H1 (cell line): ENCODE data around the gene MECP2. TPM values are rescaled to one million over a fixed set of nuclear protein-coding genes. Genes with fewer than 3 reads are reported as not detected.

ENCODE experiments used
- CTCF ChIA-PET: fragments of 300-600 bp; sonication (Branson Sonifier 250); formaldehyde crosslinking; loops from one replicate; lab custom pipeline; 2021; ENCODE audit not compliant: partially characterized antibody; lab: Charles Lee
- POLR2A ChIA-PET: fragments of 300-600 bp; sonication (Branson Sonifier 250); formaldehyde crosslinking; loops from one replicate; lab custom pipeline; 2021; ENCODE audit warnings: inconsistent platforms; ENCODE audit not compliant: partially characterized antibody; lab: Charles Lee
- DNase-seq, 2 experiments: peaks; one replicate each; pipeline versions ENCODE4 v3.0.0 to v3.0.0-alpha.2; 2010 to 2022; ENCODE audit warnings: low spot score in 2 of 2, low read depth in 1 of 2, mixed read lengths in 1 of 2
- FAIRE-seq: peaks from 2 replicates; lab custom pipeline; 2011; peaks lifted over from hg19 to GRCh38; lab: Jason Lieb, UNC
- H2AFZ ChIP-seq: 2 replicates; pipeline ENCODE4 v1.8.1; 2012; ENCODE audit warnings: low read length, inconsistent platforms
- H2AK5ac ChIP-seq: 2 replicates; pipeline ENCODE4 v1.6.1; 2013; ENCODE audit warnings: low read depth, low read length
- H2BK120ac ChIP-seq: replicated peaks from 2 replicates; pipeline ENCODE3; 2013; ENCODE audit warnings: low read depth, low read length, inconsistent platforms
- H2BK12ac ChIP-seq: 2 replicates; pipeline ENCODE4 v1.6.1; 2013; ENCODE audit warnings: low read depth, low read length
- H2BK15ac ChIP-seq: 2 replicates; pipeline ENCODE4 v1.6.1; 2013; ENCODE audit warnings: low read length
- H2BK20ac ChIP-seq: 2 replicates; pipeline ENCODE4 v1.6.1; 2013; ENCODE audit warnings: low read length
- H2BK5ac ChIP-seq: 2 replicates; pipeline ENCODE4 v1.6.1; 2013; ENCODE audit warnings: low read depth, low read length
- H3K14ac ChIP-seq: 2 replicates; pipeline ENCODE4 v1.6.1; 2013; ENCODE audit warnings: inconsistent platforms; ENCODE audit not compliant: insufficient read length
- H3K18ac ChIP-seq: 2 replicates; pipeline ENCODE4 v1.6.1; 2013; ENCODE audit warnings: low read length; ENCODE audit errors: extremely low read depth
- H3K23ac ChIP-seq: 2 replicates; pipeline ENCODE4 v1.6.1; 2013; ENCODE audit warnings: inconsistent platforms; ENCODE audit not compliant: insufficient read length
- H3K23me2 ChIP-seq: 2 replicates; pipeline ENCODE4 v1.6.1; 2013; ENCODE audit warnings: low read depth, low read length
- H3K27ac ChIP-seq: 2 replicates; pipeline ENCODE4 v1.6.1; 2011; ENCODE audit warnings: low read depth, low read length, inconsistent platforms
- H3K27me3 ChIP-seq, 4 experiments: replicated peaks in 1 of 4; 1 replicate in 1 of 4; 2 replicates in 3 of 4; pipeline versions ENCODE4 v1.6.1 to v1.8.1; 2011 to 2013; ENCODE audit warnings: low read length in 3 of 4, mild to moderate bottlenecking in 3 of 4, inconsistent platforms in 2 of 4, mixed read lengths in 2 of 4, moderate library complexity in 1 of 4; ENCODE audit not compliant: control insufficient read depth in 3 of 4, insufficient read depth in 3 of 4; ENCODE audit errors: extremely low read depth in 1 of 4
- H3K36me3 ChIP-seq, 4 experiments: 2 replicates each; pipeline versions ENCODE4 v1.6.1 to v1.8.1; 2011 to 2013; ENCODE audit warnings: mild to moderate bottlenecking in 4 of 4, low read length in 3 of 4, moderate library complexity in 2 of 4, control low read depth in 1 of 4, inconsistent platforms in 1 of 4; ENCODE audit not compliant: insufficient read depth in 4 of 4, control insufficient read depth in 2 of 4
- H3K4ac ChIP-seq: replicated peaks from 2 replicates; pipeline ENCODE3; 2013; ENCODE audit warnings: low read length, low read depth, mixed read lengths, inconsistent platforms; ENCODE audit not compliant: insufficient read length
- H3K4me1 ChIP-seq, 4 experiments: replicated peaks in 1 of 4; 1 replicate in 1 of 4; 2 replicates in 3 of 4; pipeline versions ENCODE4 v1.6.1 to v1.8.1; 2011 to 2013; ENCODE audit warnings: low read length in 3 of 4, inconsistent platforms in 2 of 4, mixed read lengths in 1 of 4; ENCODE audit not compliant: insufficient read depth in 4 of 4, control insufficient read depth in 3 of 4
- H3K4me2 ChIP-seq, 2 experiments: 2 replicates each; pipeline versions ENCODE4 v1.6.1 to v1.8.1; 2011 to 2013; ENCODE audit warnings: low read depth in 2 of 2, low read length in 2 of 2, control low read depth in 1 of 2, inconsistent platforms in 1 of 2, mild to moderate bottlenecking in 1 of 2; ENCODE audit not compliant: insufficient read depth in 1 of 2
- H3K4me3 ChIP-seq, 4 experiments: fragments of 200-600, 300-600 bp in 1 of 4; sonication (generic), shearing (Covaris generic), sonication (Bioruptor Twin) in 1 of 4; 2 replicates each; pipeline versions ENCODE4 v1.5.1 to v1.8.1; 2011 to 2016; ENCODE audit warnings: low read length in 4 of 4, low read depth in 3 of 4, control low read depth in 2 of 4, inconsistent platforms in 2 of 4, mild to moderate bottlenecking in 2 of 4, mixed read lengths in 1 of 4, moderate library complexity in 1 of 4; ENCODE audit not compliant: insufficient read depth in 2 of 4; ENCODE audit errors: extremely low read depth in 1 of 4
- H3K56ac ChIP-seq: replicated peaks from 2 replicates; pipeline ENCODE3; 2013; ENCODE audit warnings: low read depth, mild to moderate bottlenecking, mixed read lengths, low read length, inconsistent platforms; ENCODE audit not compliant: insufficient read length
- H3K79me1 ChIP-seq: 2 replicates; pipeline ENCODE4 v1.6.1; 2013; ENCODE audit warnings: low read depth, low read length, control low read depth
- H3K79me2 ChIP-seq, 2 experiments: 2 replicates each; pipeline versions ENCODE4 v1.6.1 to v1.8.1; 2012 to 2013; ENCODE audit warnings: low read length in 2 of 2, mild to moderate bottlenecking in 2 of 2, inconsistent platforms in 1 of 2; ENCODE audit not compliant: insufficient read depth in 2 of 2, control insufficient read depth in 1 of 2
- H3K9ac ChIP-seq, 4 experiments: replicated peaks in 1 of 4; 1 replicate in 1 of 4; 2 replicates in 3 of 4; pipeline versions ENCODE4 v1.6.1 to v1.8.1; 2011 to 2013; ENCODE audit warnings: low read depth in 3 of 4, low read length in 3 of 4, control low read depth in 2 of 4, mild to moderate bottlenecking in 2 of 4, moderate library complexity in 2 of 4, inconsistent platforms in 1 of 4; ENCODE audit errors: extremely low read depth in 1 of 4
- H3K9me3 ChIP-seq, 2 experiments: 2 replicates each; pipeline versions ENCODE4 v1.6.1 to v1.8.1; 2012 to 2013; ENCODE audit warnings: mild to moderate bottlenecking in 2 of 2, moderate library complexity in 2 of 2, control low read depth in 1 of 2, inconsistent platforms in 1 of 2, low read depth in 1 of 2, low read length in 1 of 2, mixed read lengths in 1 of 2; ENCODE audit not compliant: insufficient read depth in 2 of 2
- H4K20me1 ChIP-seq, 2 experiments: replicated peaks in 1 of 2; 2 replicates each; pipeline versions ENCODE3 to v1.8.1; 2011 to 2013; ENCODE audit warnings: inconsistent platforms in 2 of 2, low read length in 2 of 2, mild to moderate bottlenecking in 1 of 2; ENCODE audit not compliant: insufficient read depth in 2 of 2, control insufficient read depth in 1 of 2
- H4K5ac ChIP-seq: 2 replicates; pipeline ENCODE4 v1.6.1; 2013; ENCODE audit warnings: low read length, low read depth, mixed read lengths, inconsistent platforms; ENCODE audit not compliant: insufficient read length
- H4K8ac ChIP-seq: 2 replicates; pipeline ENCODE4 v1.8.0; 2013; ENCODE audit warnings: mild to moderate bottlenecking, moderate library complexity, low read length, inconsistent platforms; ENCODE audit not compliant: insufficient read depth; ENCODE audit errors: extremely low read depth
- H4K91ac ChIP-seq: replicated peaks from 2 replicates; pipeline ENCODE3; 2013; ENCODE audit warnings: low read length, mixed read lengths, inconsistent platforms; ENCODE audit not compliant: insufficient read length
- BCL11A ChIP-seq, 2 experiments: IDR thresholded peaks; one replicate each; pipeline ENCODE4 v1.6.1; 2011; ENCODE audit warnings: low read depth in 2 of 2, low read length in 2 of 2, mild to moderate bottlenecking in 2 of 2
- EP300 ChIP-seq, 2 experiments: IDR thresholded peaks; 1 replicate in 1 of 2; 2 replicates in 1 of 2; pipeline ENCODE4 v1.6.1; 2011 to 2012; ENCODE audit warnings: low read depth in 2 of 2, low read length in 2 of 2, mild to moderate bottlenecking in 2 of 2, borderline replicate concordance in 1 of 2, inconsistent platforms in 1 of 2, moderate library complexity in 1 of 2
- GTF2F1 ChIP-seq: IDR thresholded peaks from 2 replicates; pipeline ENCODE4 v1.6.1; 2012; ENCODE audit warnings: low read depth, low read length, improper control_type of control experiment, borderline replicate concordance
- MAFK ChIP-seq: IDR thresholded peaks from 2 replicates; pipeline ENCODE4 v1.6.1; 2012; ENCODE audit warnings: low read depth, mild to moderate bottlenecking, improper control_type of control experiment, low read length
- RBBP5 ChIP-seq: IDR thresholded peaks from 2 replicates; pipeline ENCODE4 v1.7.1; 2012; ENCODE audit warnings: low read depth, mild to moderate bottlenecking, inconsistent platforms, low read length, moderate library complexity, borderline replicate concordance
- WGBS, 2 experiments: shearing (Covaris generic) in 1 of 2; methylation state at CpG; one replicate each; pipeline versions ENCODE4 v1.1.6 to v1.1.7; 2013 to 2015; ENCODE audit warnings: low lambda C conversion rate in 2 of 2, mixed read lengths in 2 of 2, inconsistent platforms in 1 of 2, low coverage in 1 of 2, missing lambda C conversion rate in 1 of 2; ENCODE audit not compliant: insufficient replicate concordance in 2 of 2, insufficient coverage in 1 of 2, insufficient read length in 1 of 2; ENCODE audit errors: extremely low coverage in 1 of 2, missing lambda C conversion rate in 1 of 2; 5-methylcytosine and 5-hydroxymethylcytosine counted together
- polyA plus RNA-seq, 7 experiments: library from polyadenylated mRNA; depleted of rRNA in 3 of 7; stranded (reverse) in 5 of 7; unstranded in 2 of 7; fragments of >200 nt in 5 of 7; fragments of 200-250 nt in 2 of 7; gene quantifications; 1 replicate in 5 of 7; 2 replicates in 1 of 7; 4 replicates in 1 of 7; pipeline versions ENCODE4 v1.2.1 to v1.2.3, GENCODE V29; 2011 to 2013; ENCODE audit warnings: missing spikeins in 2 of 7, mixed read lengths in 2 of 7
- total RNA-seq: library from RNA; stranded (reverse); fragmentation: NEBNext Ultra II Directional; extraction: Animal tissue kit (Norgen Biotek cat#: 25700); gene quantifications from 2 replicates; pipeline ENCODE4 v1.2.1, GENCODE V29; 2021
- TF ChIP-seq, protein P1 (sequence below): IDR thresholded peaks from 2 replicates; pipeline ENCODE4 v1.6.1; 2012; ENCODE audit warnings: inconsistent platforms

MECP2 gene
- total and polyA plus RNA-seq, 2 of the 8 experiments (the other 6 are each of a cell fraction or from before 2014, with no cell fraction given) = 5.0 to 32.4 TPM

GRCh38 chrX:154077101-154077500 lies 20.4 kb downstream of the MECP2 start:
- no peaks in the 10 kb centered on the region for H3K27me3 ChIP-seq
- H4K8ac ChIP-seq = no peak overlapping the region
- ChIA-PET POLR2A (no interaction called here), CTCF (no interaction called here)
- H2AK5ac ChIP-seq = no peak overlapping the region
- H2BK20ac ChIP-seq = no peak overlapping the region
- no peak overlapping the region for H3K4me2 ChIP-seq
- peaks cover 0 to 11% (median 5%) of the 10 kb centered on the region in 4 experiments; a peak in 3 of 7 replicates for H3K4me1 ChIP-seq
- peaks cover 0 to 73% of the 10 kb centered on the region in 2 experiments; a peak in 3 of 4 replicates for H3K79me2 ChIP-seq
- no peak overlapping the region for H3K56ac ChIP-seq
- H3K18ac ChIP-seq = no peak overlapping the region
- H3K4ac ChIP-seq = no peak overlapping the region
- 94% methylated on average over 4 of the region's 4 CpGs; no CpG with 5 or more reads in 1 of the 2 experiments for WGBS, 2 experiments
- FAIRE-seq = no peak
- H3K27ac ChIP-seq = no peak overlapping the region
- H3K79me1 ChIP-seq = no peaks in the 10 kb centered on the region
- no peak overlapping the region for H2BK5ac ChIP-seq
- H3K9me3 ChIP-seq = no peaks in the 10 kb centered on the region
- H3K23ac ChIP-seq = no peak overlapping the region
- 0 out of 8 replicates have a peak, but pooled peaks cover 0 to 3% (median 0%) of the 10 kb centered on the region in 4 experiments for H3K36me3 ChIP-seq
- no peaks in the 10 kb centered on the region for H3K23me2 ChIP-seq
- no peak overlapping the region for H3K14ac ChIP-seq
- peaks cover 2 to 3% of the 10 kb centered on the region in 2 experiments for H4K20me1 ChIP-seq
- no peak overlapping the region for H2BK15ac ChIP-seq
- no peak overlapping the region for H2BK12ac ChIP-seq
- TF ChIP-seq, protein P1, sequence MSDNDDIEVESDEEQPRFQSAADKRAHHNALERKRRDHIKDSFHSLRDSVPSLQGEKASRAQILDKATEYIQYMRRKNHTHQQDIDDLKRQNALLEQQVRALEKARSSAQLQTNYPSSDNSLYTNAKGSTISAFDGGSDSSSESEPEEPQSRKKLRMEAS = no peak
- TF ChIP-seq BCL11A (IDR thresholded peaks at IDR 0.05; ENCODE audit: low read depth in 2 of 2, low read length in 2 of 2) (no peak), RBBP5 (no peak), GTF2F1 (no peak), EP300 (IDR thresholded peaks at IDR 0.05; ENCODE audit: borderline replicate concordance in 1 of 2, low read depth in 2 of 2, low read length in 2 of 2) (no peak), MAFK (no peak)
- H4K5ac ChIP-seq = no peak overlapping the region
- no peak overlapping the region for H3K9ac ChIP-seq
- no peak overlapping the region for H3K4me3 ChIP-seq
- H2AFZ ChIP-seq = no peak overlapping the region
- no peak overlapping the region for H2BK120ac ChIP-seq
- H4K91ac ChIP-seq = no peak overlapping the region
- DNase-seq = no peak
